ENCODE data around the gene UNC13B. TPM values are rescaled to one million over a fixed set of nuclear protein-coding genes. Genes with fewer than 3 reads are reported as not detected.

Gene UNC13B
- total RNA-seq, 1 donor from 2014 or later, result 16.8 TPM

DNA sequence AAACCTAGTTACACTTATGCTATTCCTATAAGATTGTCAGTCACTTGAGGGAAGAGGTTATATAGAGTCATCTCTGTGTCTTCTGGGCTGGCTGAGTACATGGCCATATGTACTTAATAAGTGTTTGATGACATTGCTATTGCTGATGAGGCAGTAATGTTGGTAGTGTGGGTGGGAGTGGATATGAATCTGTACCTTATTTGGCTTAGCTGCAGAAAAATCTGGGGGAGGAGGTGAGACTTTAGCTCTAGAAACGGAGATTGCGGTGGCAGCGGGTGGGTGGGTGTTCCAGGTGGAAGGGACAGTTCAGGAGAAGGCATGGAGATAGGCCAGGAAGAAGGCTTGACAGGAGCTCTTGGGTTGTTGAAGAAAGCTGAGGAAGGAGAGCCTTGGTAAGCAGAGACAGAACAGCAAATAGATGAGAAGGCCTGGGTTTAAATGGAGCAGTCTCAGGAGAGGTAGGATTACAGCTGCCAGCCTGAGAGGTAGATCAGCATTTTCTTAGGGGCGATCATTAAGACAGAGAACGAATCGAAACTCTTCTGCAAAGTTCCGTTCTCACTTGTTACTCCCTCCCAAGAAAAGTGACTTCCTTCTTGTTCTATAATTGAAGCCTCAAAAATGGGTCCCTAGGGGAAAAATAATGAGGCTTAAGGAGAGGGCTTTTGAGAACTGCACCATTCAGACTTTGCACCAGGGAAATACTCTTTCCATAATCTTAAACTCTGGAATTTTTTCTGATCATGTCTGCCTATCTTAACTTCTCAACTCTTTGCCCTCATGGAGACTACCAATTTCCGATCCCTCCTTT, 160.5 kb downstream of the UNC13B start:
- TF ChIP-seq, protein P1, sequence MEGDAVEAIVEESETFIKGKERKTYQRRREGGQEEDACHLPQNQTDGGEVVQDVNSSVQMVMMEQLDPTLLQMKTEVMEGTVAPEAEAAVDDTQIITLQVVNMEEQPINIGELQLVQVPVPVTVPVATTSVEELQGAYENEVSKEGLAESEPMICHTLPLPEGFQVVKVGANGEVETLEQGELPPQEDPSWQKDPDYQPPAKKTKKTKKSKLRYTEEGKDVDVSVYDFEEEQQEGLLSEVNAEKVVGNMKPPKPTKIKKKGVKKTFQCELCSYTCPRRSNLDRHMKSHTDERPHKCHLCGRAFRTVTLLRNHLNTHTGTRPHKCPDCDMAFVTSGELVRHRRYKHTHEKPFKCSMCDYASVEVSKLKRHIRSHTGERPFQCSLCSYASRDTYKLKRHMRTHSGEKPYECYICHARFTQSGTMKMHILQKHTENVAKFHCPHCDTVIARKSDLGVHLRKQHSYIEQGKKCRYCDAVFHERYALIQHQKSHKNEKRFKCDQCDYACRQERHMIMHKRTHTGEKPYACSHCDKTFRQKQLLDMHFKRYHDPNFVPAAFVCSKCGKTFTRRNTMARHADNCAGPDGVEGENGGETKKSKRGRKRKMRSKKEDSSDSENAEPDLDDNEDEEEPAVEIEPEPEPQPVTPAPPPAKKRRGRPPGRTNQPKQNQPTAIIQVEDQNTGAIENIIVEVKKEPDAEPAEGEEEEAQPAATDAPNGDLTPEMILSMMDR (IDR thresholded peaks at IDR 0.05; ENCODE audit: insufficient read depth, low read length, severe bottlenecking), result no peak
- no peaks in the 10 kb centered on the region for H3K36me3 ChIP-seq (ENCODE audit: control insufficient read depth, insufficient read depth, low read length)
- DNase-seq (ENCODE audit: low read depth) (no peak), FAIRE-seq (no peak)
- H3K27me3 ChIP-seq (ENCODE audit: control insufficient read depth, insufficient read depth, low read length), result no peaks in the 10 kb centered on the region
- no peak overlapping the region for H3K4me3 ChIP-seq (ENCODE audit: low read depth, low read length)

DNA sequence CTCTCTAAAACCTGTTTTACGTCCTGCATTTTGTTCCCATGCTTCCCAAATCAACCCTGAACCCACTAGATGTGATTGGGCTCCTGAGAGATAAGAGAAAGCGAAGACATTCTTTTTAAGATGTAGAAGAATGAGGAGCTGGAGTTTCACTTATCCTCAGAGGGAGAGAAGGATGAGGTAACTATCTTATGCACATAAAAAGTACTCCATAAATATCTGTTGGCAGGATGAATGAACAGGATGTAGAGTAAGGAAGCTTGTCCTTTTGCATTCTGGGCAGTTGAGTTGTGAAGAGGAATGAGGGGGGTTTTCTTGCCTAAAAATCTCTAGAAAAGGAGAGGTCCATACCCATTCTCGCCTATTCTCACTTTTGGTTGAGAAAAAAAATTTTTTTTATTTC, 163.2 kb downstream of the UNC13B start:
- no peak for DNase-seq (ENCODE audit: low read depth)
- no peak overlapping the region for H3K4me3 ChIP-seq (ENCODE audit: low read depth, low read length)
- TF ChIP-seq, protein P1 (IDR thresholded peaks at IDR 0.05; ENCODE audit: insufficient read depth, low read length, severe bottlenecking), result no peak
- FAIRE-seq, result no peak
- no peaks in the 10 kb centered on the region for H3K27me3 ChIP-seq (ENCODE audit: control insufficient read depth, insufficient read depth, low read length)
- no peaks in the 10 kb centered on the region for H3K36me3 ChIP-seq (ENCODE audit: control insufficient read depth, insufficient read depth, low read length)

DNA sequence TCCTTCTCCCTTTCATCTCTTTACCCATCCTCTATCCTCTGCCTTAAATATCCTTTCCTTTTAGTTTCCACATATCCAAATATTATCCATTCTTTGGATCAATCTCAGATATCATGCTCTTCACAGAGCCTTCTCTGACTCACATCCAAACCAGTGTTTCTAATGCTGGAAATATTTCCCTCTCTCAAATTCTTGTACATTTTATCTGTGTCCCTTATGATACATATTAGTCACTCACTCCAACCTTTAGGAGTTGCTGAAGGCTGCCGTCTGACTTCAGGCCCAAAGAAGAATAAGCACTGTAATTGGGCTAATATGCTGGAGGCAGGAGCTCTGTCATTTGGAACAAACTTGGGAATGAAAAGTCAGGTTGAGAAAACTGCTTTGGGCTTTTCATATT, 171.7 kb downstream of the UNC13B start:
- TF ChIP-seq, protein P1 (IDR thresholded peaks at IDR 0.05; ENCODE audit: insufficient read depth, low read length, severe bottlenecking), result no peak
- no peaks in the 10 kb centered on the region for H3K27me3 ChIP-seq (ENCODE audit: control insufficient read depth, insufficient read depth, low read length)
- H3K4me3 ChIP-seq (ENCODE audit: low read depth, low read length), result no peak overlapping the region
- DNase-seq (ENCODE audit: low read depth), result peak; percentile 69
- no peak for FAIRE-seq
- no peaks in the 10 kb centered on the region for H3K36me3 ChIP-seq (ENCODE audit: control insufficient read depth, insufficient read depth, low read length)

DNA sequence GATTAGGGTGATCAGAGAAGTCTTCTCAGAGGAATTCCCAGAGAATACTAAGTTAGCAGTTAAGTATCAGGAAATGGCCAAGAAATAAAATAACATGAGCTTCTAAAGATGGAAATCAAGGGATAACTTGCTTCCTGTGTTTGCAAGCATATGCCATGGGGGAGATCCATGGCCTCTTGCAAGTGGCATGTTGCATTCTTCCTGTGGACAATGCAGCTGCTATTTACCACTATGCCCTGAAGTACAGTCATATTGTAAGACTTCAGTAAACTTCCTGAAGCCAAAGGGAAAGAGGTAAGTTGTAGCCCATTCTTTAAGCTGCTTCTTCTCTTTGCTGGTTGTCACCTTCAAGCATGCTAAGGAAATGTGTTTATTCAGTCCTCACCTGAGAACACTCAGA, 173.4 kb downstream of the UNC13B start:
- Histone ChIP-seq H3K4me3 (ENCODE audit: low read depth, low read length) (no peak overlapping the region), H3K27me3 (ENCODE audit: control insufficient read depth, insufficient read depth, low read length) (no peaks in the 10 kb centered on the region), H3K36me3 (ENCODE audit: control insufficient read depth, insufficient read depth, low read length) (no peaks in the 10 kb centered on the region)
- FAIRE-seq (no peak), DNase-seq (ENCODE audit: low read depth) (no peak)
- TF ChIP-seq, protein P1 (IDR thresholded peaks at IDR 0.05; ENCODE audit: insufficient read depth, low read length, severe bottlenecking), result no peak

GRCh38 chr9:35338086-35338485, 176.3 kb downstream of the UNC13B start:
- Histone ChIP-seq H3K36me3 (ENCODE audit: control insufficient read depth, insufficient read depth, low read length) (no peaks in the 10 kb centered on the region), H3K4me3 (ENCODE audit: low read depth, low read length) (no peak overlapping the region), H3K27me3 (ENCODE audit: control insufficient read depth, insufficient read depth, low read length) (no peaks in the 10 kb centered on the region)
- FAIRE-seq, result no peak
- TF ChIP-seq, protein P1 (IDR thresholded peaks at IDR 0.05; ENCODE audit: insufficient read depth, low read length, severe bottlenecking), result no peak
- DNase-seq (ENCODE audit: low read depth), result no peak

Data from bronchial epithelial cell (primary cell).